SK-N-SH treated with all-trans-retinoic acid at 6 μM for 48 hours (cell line): ENCODE data around the gene CDK14.

ENCODE experiments used
- ATAC-seq: fragments of 200-7000 bp; cut with Tn5 transposase; 3 replicates; pipeline ENCODE4 v1.9.1; 2020; ENCODE audit warnings: mild to moderate bottlenecking, moderate library complexity
- ARNTL ChIP-seq: fragments of 450-650 bp; formaldehyde crosslinking; IDR thresholded peaks from 2 replicates; pipeline ENCODE4 v1.5.0; 2020; ENCODE audit warnings: low read depth, mild to moderate bottlenecking, moderate library complexity, borderline replicate concordance
- BACH2 ChIP-seq: fragments of 250-450 bp; sonication (Bioruptor Pico); IDR thresholded peaks from 2 replicates; pipeline ENCODE4 v1.9.0; 2021; ENCODE audit warnings: mild to moderate bottlenecking, borderline replicate concordance
- CSDC2 ChIP-seq: fragments of 250-450 bp; sonication (Bioruptor Pico); IDR thresholded peaks from 2 replicates; pipeline ENCODE4 v1.5.0; 2020; ENCODE audit warnings: mild to moderate bottlenecking, moderate library complexity
- CSRNP3 ChIP-seq: fragments of 250-450 bp; sonication (Bioruptor Pico); IDR thresholded peaks from 2 replicates; pipeline ENCODE4 v1.5.1; 2021; ENCODE audit warnings: mild to moderate bottlenecking, moderate library complexity
- ESRRG ChIP-seq: fragments of 250-450 bp; sonication (Bioruptor Pico); IDR thresholded peaks from 2 replicates; pipeline ENCODE4 v1.6.1; 2021; ENCODE audit warnings: mild to moderate bottlenecking
- GLIS3 ChIP-seq: fragments of 250-450 bp; sonication (Bioruptor Pico); IDR thresholded peaks from 2 replicates; pipeline ENCODE4 v1.5.0; 2020; ENCODE audit warnings: mild to moderate bottlenecking, moderate library complexity
- ISL1 ChIP-seq: fragments of 250-450 bp; sonication (Bioruptor Pico); IDR thresholded peaks from 2 replicates; pipeline ENCODE4 v2.1.2; 2022; ENCODE audit warnings: mild to moderate bottlenecking, moderate library complexity
- OSR1 ChIP-seq: fragments of 250-450 bp; sonication (Bioruptor Pico); IDR thresholded peaks from 2 replicates; pipeline ENCODE4 v1.8.0; 2022; ENCODE audit warnings: moderate library complexity, mild to moderate bottlenecking, inconsistent platforms
- PATZ1 ChIP-seq: fragments of 250-450 bp; sonication (Bioruptor Pico); IDR thresholded peaks from 2 replicates; pipeline ENCODE4 v1.8.0; 2020; ENCODE audit warnings: mild to moderate bottlenecking, moderate library complexity, borderline replicate concordance
- POU6F1 ChIP-seq: fragments of 250-450 bp; sonication (Bioruptor Pico); IDR thresholded peaks from 2 replicates; pipeline ENCODE4 v1.8.0; 2021; ENCODE audit warnings: low read depth, mild to moderate bottlenecking, moderate library complexity, borderline replicate concordance
- PPARA ChIP-seq: fragments of 250-450 bp; sonication (Bioruptor Pico); IDR thresholded peaks from 2 replicates; pipeline ENCODE4 v1.5.0; 2020; ENCODE audit warnings: mild to moderate bottlenecking, borderline replicate concordance
- SNAI2 ChIP-seq: fragments of 250-450 bp; sonication (Bioruptor Pico); IDR thresholded peaks from 2 replicates; pipeline ENCODE4 v1.5.0; 2020; ENCODE audit warnings: mild to moderate bottlenecking, moderate library complexity
- TCF4 ChIP-seq: fragments of 250-450 bp; sonication (Bioruptor Pico); IDR thresholded peaks from 2 replicates; pipeline ENCODE4 v1.8.0; 2021; ENCODE audit warnings: mild to moderate bottlenecking, moderate library complexity, borderline replicate concordance
- TOX ChIP-seq: fragments of 250-450 bp; sonication (Bioruptor Pico); IDR thresholded peaks from 2 replicates; pipeline ENCODE4 v1.8.0; 2021; ENCODE audit warnings: mild to moderate bottlenecking, moderate library complexity, borderline replicate concordance
- ZC3H10 ChIP-seq: fragments of 250-450 bp; sonication (Bioruptor Pico); IDR thresholded peaks from 2 replicates; pipeline ENCODE4 v1.5.1; 2021; ENCODE audit warnings: mild to moderate bottlenecking, moderate library complexity
- ZFP3 ChIP-seq: fragments of 250-450 bp; sonication (Bioruptor Pico); IDR thresholded peaks from 2 replicates; pipeline ENCODE4 v1.5.0; 2020; ENCODE audit warnings: mild to moderate bottlenecking, moderate library complexity
- ZFP30 ChIP-seq: fragments of 450-650 bp; formaldehyde crosslinking; IDR thresholded peaks from 2 replicates; pipeline ENCODE4 v1.5.0; 2022; ENCODE audit warnings: mild to moderate bottlenecking, moderate library complexity
- ZNF565 ChIP-seq: fragments of 450-650 bp; formaldehyde crosslinking; conservative IDR thresholded peaks from 2 replicates; pipeline ENCODE4 v1.5.0; 2020; ENCODE audit warnings: low read depth, mild to moderate bottlenecking, moderate library complexity
- ZNF70 ChIP-seq: fragments of 450-650 bp; formaldehyde crosslinking; IDR thresholded peaks from 2 replicates; pipeline ENCODE4 v1.5.0; 2020; ENCODE audit warnings: mild to moderate bottlenecking, moderate library complexity
- ZNF8 ChIP-seq: fragments of 450-650 bp; formaldehyde crosslinking; IDR thresholded peaks from 2 replicates; pipeline ENCODE4 v1.5.0; 2020; ENCODE audit warnings: mild to moderate bottlenecking, moderate library complexity
- TF ChIP-seq, protein P1 (sequence below): fragments of 250-450 bp; sonication (Bioruptor Pico); IDR thresholded peaks from 2 replicates; pipeline ENCODE4 v1.5.0; 2020; ENCODE audit warnings: mild to moderate bottlenecking, moderate library complexity
- TF ChIP-seq, protein P2 (sequence below): fragments of 250-450 bp; sonication (Bioruptor Pico); IDR thresholded peaks from 2 replicates; pipeline ENCODE4 v1.5.1; 2020; ENCODE audit warnings: low read depth, mild to moderate bottlenecking, moderate library complexity

Gene CDK14

GRCh38 chr7:90751595-90751994 is 155.5 kb downstream of the CDK14 start:
- no peak for ATAC-seq
- TF ChIP-seq, protein P1, sequence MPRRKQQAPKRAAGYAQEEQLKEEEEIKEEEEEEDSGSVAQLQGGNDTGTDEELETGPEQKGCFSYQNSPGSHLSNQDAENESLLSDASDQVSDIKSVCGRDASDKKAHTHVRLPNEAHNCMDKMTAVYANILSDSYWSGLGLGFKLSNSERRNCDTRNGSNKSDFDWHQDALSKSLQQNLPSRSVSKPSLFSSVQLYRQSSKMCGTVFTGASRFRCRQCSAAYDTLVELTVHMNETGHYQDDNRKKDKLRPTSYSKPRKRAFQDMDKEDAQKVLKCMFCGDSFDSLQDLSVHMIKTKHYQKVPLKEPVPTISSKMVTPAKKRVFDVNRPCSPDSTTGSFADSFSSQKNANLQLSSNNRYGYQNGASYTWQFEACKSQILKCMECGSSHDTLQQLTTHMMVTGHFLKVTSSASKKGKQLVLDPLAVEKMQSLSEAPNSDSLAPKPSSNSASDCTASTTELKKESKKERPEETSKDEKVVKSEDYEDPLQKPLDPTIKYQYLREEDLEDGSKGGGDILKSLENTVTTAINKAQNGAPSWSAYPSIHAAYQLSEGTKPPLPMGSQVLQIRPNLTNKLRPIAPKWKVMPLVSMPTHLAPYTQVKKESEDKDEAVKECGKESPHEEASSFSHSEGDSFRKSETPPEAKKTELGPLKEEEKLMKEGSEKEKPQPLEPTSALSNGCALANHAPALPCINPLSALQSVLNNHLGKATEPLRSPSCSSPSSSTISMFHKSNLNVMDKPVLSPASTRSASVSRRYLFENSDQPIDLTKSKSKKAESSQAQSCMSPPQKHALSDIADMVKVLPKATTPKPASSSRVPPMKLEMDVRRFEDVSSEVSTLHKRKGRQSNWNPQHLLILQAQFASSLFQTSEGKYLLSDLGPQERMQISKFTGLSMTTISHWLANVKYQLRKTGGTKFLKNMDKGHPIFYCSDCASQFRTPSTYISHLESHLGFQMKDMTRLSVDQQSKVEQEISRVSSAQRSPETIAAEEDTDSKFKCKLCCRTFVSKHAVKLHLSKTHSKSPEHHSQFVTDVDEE, result no peak
- TF ChIP-seq ESRRG (no peak), ZFP30 (CRISPR knock-in tag) (no peak), CSRNP3 (no peak), ZNF70 (CRISPR knock-in tag) (no peak), ARNTL (CRISPR knock-in tag) (no peak)

DNA sequence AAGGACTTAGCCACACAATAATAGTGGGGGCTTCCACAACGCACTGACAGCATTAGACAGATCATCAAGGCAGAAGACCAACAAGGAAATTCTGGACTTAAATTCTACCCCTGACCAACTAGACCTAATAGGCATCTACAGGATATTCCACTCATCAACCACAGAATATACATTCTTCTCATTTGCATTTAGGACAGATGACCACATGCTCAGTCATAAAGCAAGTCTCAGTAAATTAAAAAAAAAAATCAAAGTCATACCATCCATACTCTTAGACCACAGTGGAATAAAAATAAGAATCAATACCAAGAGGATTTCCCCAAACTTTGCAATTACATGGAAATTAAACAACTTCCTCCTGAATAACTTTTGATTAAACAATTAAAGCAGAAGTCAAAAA is 155.9 kb downstream of the CDK14 start:
- no peak for TF ChIP-seq ESRRG
- TF ChIP-seq, protein P2, sequence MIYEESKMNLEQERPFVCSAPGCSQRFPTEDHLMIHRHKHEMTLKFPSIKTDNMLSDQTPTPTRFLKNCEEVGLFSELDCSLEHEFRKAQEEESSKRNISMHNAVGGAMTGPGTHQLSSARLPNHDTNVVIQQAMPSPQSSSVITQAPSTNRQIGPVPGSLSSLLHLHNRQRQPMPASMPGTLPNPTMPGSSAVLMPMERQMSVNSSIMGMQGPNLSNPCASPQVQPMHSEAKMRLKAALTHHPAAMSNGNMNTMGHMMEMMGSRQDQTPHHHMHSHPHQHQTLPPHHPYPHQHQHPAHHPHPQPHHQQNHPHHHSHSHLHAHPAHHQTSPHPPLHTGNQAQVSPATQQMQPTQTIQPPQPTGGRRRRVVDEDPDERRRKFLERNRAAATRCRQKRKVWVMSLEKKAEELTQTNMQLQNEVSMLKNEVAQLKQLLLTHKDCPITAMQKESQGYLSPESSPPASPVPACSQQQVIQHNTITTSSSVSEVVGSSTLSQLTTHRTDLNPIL (CRISPR knock-in tag), result no peak
- TF ChIP-seq ZNF565 (CRISPR knock-in tag), result no peak
- no peak for TF ChIP-seq PATZ1 (CRISPR knock-in tag)
- no peak for TF ChIP-seq GLIS3 (CRISPR knock-in tag)
- TF ChIP-seq BACH2 (CRISPR knock-in tag), result no peak
- TF ChIP-seq ZFP3, result no peak
- no peak for TF ChIP-seq PPARA
- TF ChIP-seq ISL1 (CRISPR knock-in tag), result no peak
- no peak for TF ChIP-seq ZC3H10 (CRISPR knock-in tag)
- TF ChIP-seq OSR1, result no peak
- TF ChIP-seq CSDC2 (CRISPR knock-in tag), result no peak
- ATAC-seq, result no peak

- no peak for ATAC-seq
- TF ChIP-seq POU6F1 (CRISPR knock-in tag), result no peak
- no peak for TF ChIP-seq TCF4 (CRISPR knock-in tag)
- peak; percentile 67 for TF ChIP-seq ZNF8 (CRISPR knock-in tag)
- TF ChIP-seq, protein P1, result no peak
- TF ChIP-seq ARNTL (CRISPR knock-in tag), result no peak
- no peak for TF ChIP-seq SNAI2 (CRISPR knock-in tag)
- TF ChIP-seq OSR1, result no peak
- TF ChIP-seq TOX (CRISPR knock-in tag), result no peak
- TF ChIP-seq ISL1 (CRISPR knock-in tag), result no peak
These were observed 158.9 kb downstream of the CDK14 start for GRCh38 chr7:90755041-90755440.
